ENCODE data around the gene RBCK1. TPM values are rescaled to one million over a fixed set of nuclear protein-coding genes. Genes with fewer than 3 reads are reported as not detected.

The RBCK1 gene
- total and polyA plus RNA-seq, 3 donors from 2014 or later, result 77.8 to 93.7 (median 87.2) TPM

- intact Hi-C loops (cut with DNase I; ENCODE audit: low total_unique reads), result no loop called here
- 53 to 54% methylated on average over 2 of the region's 2 CpGs for WGBS, 2 donors
- Histone ChIP-seq H3K36me3 (ENCODE audit: low read depth, missing control alignments) (no peaks in the 10 kb centered on the region), H3K27ac (no peak overlapping the region), H3K4me3 (no peak overlapping the region), H3K4me1 (no peaks in the 10 kb centered on the region), H3K9me3 (no peaks in the 10 kb centered on the region), H3K27me3 (no peaks in the 10 kb centered on the region)
- TF ChIP-seq CTCF (IDR thresholded peaks at IDR 0.05), result no peak
- DNase-seq, result no peak
Measured at GRCh38 chr20:479487-479886, 71.4 kb downstream of the RBCK1 start.

- intact Hi-C loops (cut with DNase I; ENCODE audit: low total_unique reads), result loop anchor here (5.0 kb wide), 1 partner anchor 128 kb away; no protein-coding TSS in a partner anchor
- DNase-seq, result no peak
- 29 to 58% methylated on average over 3 of the region's 3 CpGs for WGBS, 2 donors
- TF ChIP-seq POLR2A (IDR thresholded peaks at IDR 0.05), result no peak
- no peak for TF ChIP-seq CTCF (IDR thresholded peaks at IDR 0.05)
- no peak overlapping the region for H3K4me3 ChIP-seq
- no peak overlapping the region for H3K27ac ChIP-seq
- no peaks in the 10 kb centered on the region for H3K4me1 ChIP-seq
- no peaks in the 10 kb centered on the region for H3K27me3 ChIP-seq
- H3K36me3 ChIP-seq (ENCODE audit: low read depth, missing control alignments), result no peaks in the 10 kb centered on the region
- H3K9me3 ChIP-seq, result no peaks in the 10 kb centered on the region
Measured at GRCh38 chr20:480044-480443, 71.9 kb downstream of the RBCK1 start.

GRCh38 chr20:481167-481566 is 73.1 kb downstream of the RBCK1 start:
- intact Hi-C loops (cut with DNase I; ENCODE audit: low total_unique reads), result loop anchor here (5.0 kb wide), 1 partner anchor 129 kb away; no protein-coding TSS in a partner anchor
- WGBS, 2 donors, result 75 to 79% methylated on average over 1 of the region's 1 CpG
- Histone ChIP-seq H3K36me3 (ENCODE audit: low read depth, missing control alignments) (no peaks in the 10 kb centered on the region), H3K27ac (no peak overlapping the region), H3K27me3 (no peaks in the 10 kb centered on the region), H3K4me3 (no peak overlapping the region), H3K9me3 (no peaks in the 10 kb centered on the region), H3K4me1 (no peaks in the 10 kb centered on the region)
- TF ChIP-seq CTCF (IDR thresholded peaks at IDR 0.05) (no peak), POLR2A (IDR thresholded peaks at IDR 0.05) (no peak)
- no peak for DNase-seq

Small RNA genes lying within 50 kb of the gene (small RNA-seq; reads per million reads assigned to genes)
- gene RF00019, result 0 reads per million in 2 donors

Other genes with a start within 250 kb of the RBCK1 start
- not detected for gene DEFB128, start 218.6 kb upstream of the RBCK1 start, total RNA-seq
- gene DEFB128, start 218.6 kb upstream of the RBCK1 start, polyA plus RNA-seq (ENCODE audit: insufficient read depth, low read depth, low replicate concordance), result not detected
- not detected for gene DEFB129, start 181.0 kb upstream of the RBCK1 start, total RNA-seq
- gene DEFB129, start 181.0 kb upstream of the RBCK1 start, polyA plus RNA-seq (ENCODE audit: insufficient read depth, low read depth, low replicate concordance), result not detected
- not detected for gene DEFB132, start 150.6 kb upstream of the RBCK1 start, total RNA-seq
- gene DEFB132, start 150.6 kb upstream of the RBCK1 start, polyA plus RNA-seq (ENCODE audit: insufficient read depth, low read depth, low replicate concordance), result not detected
- gene C20orf96, start 117.5 kb upstream of the RBCK1 start, total RNA-seq, result 10 to 100 TPM; 16.7 to 32.0 TPM
- 46.3 TPM for gene C20orf96, start 117.5 kb upstream of the RBCK1 start, polyA plus RNA-seq (ENCODE audit: insufficient read depth, low read depth, low replicate concordance)
- gene ZCCHC3, start 110.7 kb upstream of the RBCK1 start, total RNA-seq, result 10 to 100 TPM; 29.1 to 34.9 TPM
- 21.2 TPM for gene ZCCHC3, start 110.7 kb upstream of the RBCK1 start, polyA plus RNA-seq (ENCODE audit: insufficient read depth, low read depth, low replicate concordance)
- 10 to 100 TPM; 19.2 to 23.8 TPM for gene SOX12, start 82.7 kb upstream of the RBCK1 start, total RNA-seq
- 13.4 TPM for gene SOX12, start 82.7 kb upstream of the RBCK1 start, polyA plus RNA-seq (ENCODE audit: insufficient read depth, low read depth, low replicate concordance)
- 10 to 100 TPM; 62.4 to 79.0 TPM for gene NRSN2, start 61.2 kb upstream of the RBCK1 start, total RNA-seq
- 49.4 TPM for gene NRSN2, start 61.2 kb upstream of the RBCK1 start, polyA plus RNA-seq (ENCODE audit: insufficient read depth, low read depth, low replicate concordance)
- 1 to 10 TPM; 2.9 to 3.6 TPM for gene TRIB3, start 27.5 kb upstream of the RBCK1 start, total RNA-seq
- gene TRIB3, start 27.5 kb upstream of the RBCK1 start, polyA plus RNA-seq (ENCODE audit: insufficient read depth, low read depth, low replicate concordance), result 2.8 TPM
- gene TBC1D20, start 54.2 kb downstream of the RBCK1 start, total RNA-seq, result 10 to 100 TPM; 45.7 to 52.6 TPM
- 43.5 TPM for gene TBC1D20, start 54.2 kb downstream of the RBCK1 start, polyA plus RNA-seq (ENCODE audit: insufficient read depth, low read depth, low replicate concordance)
- 100 to 1,000 TPM; 143 to 172 TPM for gene CSNK2A1, start 135.5 kb downstream of the RBCK1 start, total RNA-seq
- 192 TPM for gene CSNK2A1, start 135.5 kb downstream of the RBCK1 start, polyA plus RNA-seq (ENCODE audit: insufficient read depth, low read depth, low replicate concordance)
- 1 to 10 TPM; 2.7 to 3.7 TPM for gene TCF15, start 202.0 kb downstream of the RBCK1 start, total RNA-seq
- gene TCF15, start 202.0 kb downstream of the RBCK1 start, polyA plus RNA-seq (ENCODE audit: insufficient read depth, low read depth, low replicate concordance), result 2.0 TPM
- 10 to 100 TPM; 26.9 to 29.8 TPM for gene SRXN1, start 244.9 kb downstream of the RBCK1 start, total RNA-seq
- gene SRXN1, start 244.9 kb downstream of the RBCK1 start, polyA plus RNA-seq (ENCODE audit: insufficient read depth, low read depth, low replicate concordance), result 20.6 TPM

Data from testis (tissue), 3 donors.